ENCODE data around the gene DDX39A.

DNA sequence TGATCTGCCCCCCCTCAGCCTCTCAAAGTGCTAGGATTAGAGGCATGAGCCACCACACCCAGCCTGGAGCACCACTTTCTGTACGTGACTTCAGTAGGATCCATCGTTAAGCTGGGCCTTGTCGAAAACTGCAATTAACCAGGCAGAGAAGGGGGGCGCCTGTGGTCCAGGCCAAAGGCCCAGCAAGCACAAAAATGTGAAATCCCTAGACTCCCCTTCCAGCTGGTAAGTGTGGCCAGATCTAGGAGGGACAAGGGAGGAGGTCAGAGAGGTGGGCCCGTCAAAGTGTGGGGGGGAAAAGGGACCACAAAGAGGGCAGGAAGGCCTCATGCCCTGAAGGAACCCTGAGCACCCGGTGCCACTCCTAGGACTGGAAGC lies 13.8 kb downstream of the DDX39A start:
- TF ChIP-seq, protein P1, sequence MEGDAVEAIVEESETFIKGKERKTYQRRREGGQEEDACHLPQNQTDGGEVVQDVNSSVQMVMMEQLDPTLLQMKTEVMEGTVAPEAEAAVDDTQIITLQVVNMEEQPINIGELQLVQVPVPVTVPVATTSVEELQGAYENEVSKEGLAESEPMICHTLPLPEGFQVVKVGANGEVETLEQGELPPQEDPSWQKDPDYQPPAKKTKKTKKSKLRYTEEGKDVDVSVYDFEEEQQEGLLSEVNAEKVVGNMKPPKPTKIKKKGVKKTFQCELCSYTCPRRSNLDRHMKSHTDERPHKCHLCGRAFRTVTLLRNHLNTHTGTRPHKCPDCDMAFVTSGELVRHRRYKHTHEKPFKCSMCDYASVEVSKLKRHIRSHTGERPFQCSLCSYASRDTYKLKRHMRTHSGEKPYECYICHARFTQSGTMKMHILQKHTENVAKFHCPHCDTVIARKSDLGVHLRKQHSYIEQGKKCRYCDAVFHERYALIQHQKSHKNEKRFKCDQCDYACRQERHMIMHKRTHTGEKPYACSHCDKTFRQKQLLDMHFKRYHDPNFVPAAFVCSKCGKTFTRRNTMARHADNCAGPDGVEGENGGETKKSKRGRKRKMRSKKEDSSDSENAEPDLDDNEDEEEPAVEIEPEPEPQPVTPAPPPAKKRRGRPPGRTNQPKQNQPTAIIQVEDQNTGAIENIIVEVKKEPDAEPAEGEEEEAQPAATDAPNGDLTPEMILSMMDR (IDR thresholded peaks at IDR 0.05), result no peak
- no peak for TF ChIP-seq POLR2AphosphoS5 (IDR thresholded peaks at IDR 0.05)
- TF ChIP-seq POLR2A (IDR thresholded peaks at IDR 0.05), result no peak
- TF ChIP-seq EP300 (IDR thresholded peaks at IDR 0.05), result no peak

All from stomach (tissue), 4 donors.